HEK293 (cell line): ENCODE results near the gene ANGEL1.

Source experiments
- ZNF548 ChIP-seq: fragments of 450-650 bp; formaldehyde crosslinking; IDR thresholded peaks from 2 replicates; pipeline ENCODE4 v1.5.1; 2016; ENCODE audit warnings: missing biosample characterization, missing genetic modification characterization
- TF ChIP-seq, protein P1 (sequence below): fragments of 450-650 bp; formaldehyde crosslinking; IDR thresholded peaks from 2 replicates; pipeline ENCODE4 v1.5.1; 2016; ENCODE audit warnings: missing biosample characterization, missing genetic modification characterization

DNA sequence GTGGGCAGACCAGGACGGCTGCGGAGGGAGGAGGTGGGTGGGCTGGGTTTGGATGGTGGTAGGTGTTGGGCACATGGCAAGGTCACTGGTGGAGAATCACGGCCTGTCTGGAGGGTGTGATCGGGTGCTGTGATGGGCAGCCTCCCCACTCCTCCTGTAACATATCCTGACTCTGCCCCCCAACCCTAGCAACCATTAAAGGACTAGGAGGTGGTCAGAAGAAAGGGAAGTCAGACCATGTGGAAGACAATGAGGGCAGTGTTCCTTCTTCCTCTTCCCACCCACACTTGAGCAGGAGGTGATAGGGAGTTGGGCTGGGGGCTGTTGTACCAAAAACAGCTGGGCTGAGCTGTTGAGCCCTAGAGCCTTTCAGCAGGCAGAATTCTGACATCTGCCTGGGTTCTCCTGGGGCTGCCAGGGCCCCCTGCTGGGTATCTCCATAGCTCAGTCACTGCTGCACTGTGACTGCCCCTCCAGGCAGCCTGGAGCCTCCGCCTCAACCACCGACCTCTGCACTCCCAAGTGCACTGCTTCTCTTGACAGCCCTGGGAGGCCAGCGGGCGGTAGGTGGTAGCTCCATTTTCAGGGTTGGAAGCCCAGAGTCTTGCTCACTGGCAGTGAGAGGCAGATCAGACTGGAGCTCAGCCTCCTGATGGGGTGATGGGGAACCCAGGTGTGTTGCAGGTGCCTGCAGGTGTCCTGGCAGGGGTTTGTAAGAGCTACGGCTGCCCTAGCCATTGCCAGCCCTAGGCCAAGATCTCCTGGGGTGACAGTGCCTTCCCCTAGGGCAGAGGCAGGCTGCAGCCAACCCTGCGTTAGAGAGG, 36.0 kb downstream of the ANGEL1 start:
- no peak for TF ChIP-seq ZNF548
- TF ChIP-seq, protein P1, sequence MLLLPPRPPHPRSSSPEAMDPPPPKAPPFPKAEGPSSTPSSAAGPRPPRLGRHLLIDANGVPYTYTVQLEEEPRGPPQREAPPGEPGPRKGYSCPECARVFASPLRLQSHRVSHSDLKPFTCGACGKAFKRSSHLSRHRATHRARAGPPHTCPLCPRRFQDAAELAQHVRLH (tag by site-specific recombination), result no peak
